Bronchial epithelial cell (primary cell): ENCODE measurements around the gene DLL1. TPM values are rescaled to one million over a fixed set of nuclear protein-coding genes. Genes with fewer than 3 reads are reported as not detected.

ENCODE experiments used
- DNase-seq: peaks from one replicate; pipeline ENCODE4 v3.0.0-alpha.2; 2010; ENCODE audit warnings: low read depth
- FAIRE-seq: peaks from 2 replicates; lab custom pipeline; 2011; peaks lifted over from hg19 to GRCh38; lab: Jason Lieb, UNC
- H3K27me3 ChIP-seq: 2 replicates; pipeline ENCODE4 v1.5.1; 2011; ENCODE audit warnings: low read length; ENCODE audit not compliant: control insufficient read depth, insufficient read depth
- H3K36me3 ChIP-seq: 2 replicates; pipeline ENCODE4 v1.5.1; 2011; ENCODE audit warnings: low read length; ENCODE audit not compliant: control insufficient read depth, insufficient read depth
- H3K4me3 ChIP-seq: 2 replicates; pipeline ENCODE4 v1.5.1; 2011; ENCODE audit warnings: mild to moderate bottlenecking, low read depth, low read length, control low read depth
- total RNA-seq: library from RNA; depleted of rRNA; stranded (reverse); fragments of >200 nt; gene quantifications from 2 replicates; pipeline ENCODE4 v1.2.1, GENCODE V29; 2014
- TF ChIP-seq, protein P1 (sequence below): IDR thresholded peaks from 2 replicates; pipeline ENCODE4 v1.5.1; 2011; ENCODE audit warnings: mild to moderate bottlenecking, moderate library complexity, low read length, control low read depth, inconsistent platforms; ENCODE audit not compliant: insufficient read depth, severe bottlenecking

DLL1 gene
- total RNA-seq, 1 donor from 2014 or later: 4.7 TPM

GRCh38 chr6:170296746-170297575 is 6.1 kb upstream of the DLL1 start:
- DNase-seq (no peak), FAIRE-seq (no peak)
- Histone ChIP-seq H3K4me3 (no peak overlapping the region), H3K36me3 (no peaks in the 10 kb centered on the region), H3K27me3 (peaks cover 2% of the 10 kb centered on the region)
- TF ChIP-seq, protein P1, sequence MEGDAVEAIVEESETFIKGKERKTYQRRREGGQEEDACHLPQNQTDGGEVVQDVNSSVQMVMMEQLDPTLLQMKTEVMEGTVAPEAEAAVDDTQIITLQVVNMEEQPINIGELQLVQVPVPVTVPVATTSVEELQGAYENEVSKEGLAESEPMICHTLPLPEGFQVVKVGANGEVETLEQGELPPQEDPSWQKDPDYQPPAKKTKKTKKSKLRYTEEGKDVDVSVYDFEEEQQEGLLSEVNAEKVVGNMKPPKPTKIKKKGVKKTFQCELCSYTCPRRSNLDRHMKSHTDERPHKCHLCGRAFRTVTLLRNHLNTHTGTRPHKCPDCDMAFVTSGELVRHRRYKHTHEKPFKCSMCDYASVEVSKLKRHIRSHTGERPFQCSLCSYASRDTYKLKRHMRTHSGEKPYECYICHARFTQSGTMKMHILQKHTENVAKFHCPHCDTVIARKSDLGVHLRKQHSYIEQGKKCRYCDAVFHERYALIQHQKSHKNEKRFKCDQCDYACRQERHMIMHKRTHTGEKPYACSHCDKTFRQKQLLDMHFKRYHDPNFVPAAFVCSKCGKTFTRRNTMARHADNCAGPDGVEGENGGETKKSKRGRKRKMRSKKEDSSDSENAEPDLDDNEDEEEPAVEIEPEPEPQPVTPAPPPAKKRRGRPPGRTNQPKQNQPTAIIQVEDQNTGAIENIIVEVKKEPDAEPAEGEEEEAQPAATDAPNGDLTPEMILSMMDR: no peak

DNA sequence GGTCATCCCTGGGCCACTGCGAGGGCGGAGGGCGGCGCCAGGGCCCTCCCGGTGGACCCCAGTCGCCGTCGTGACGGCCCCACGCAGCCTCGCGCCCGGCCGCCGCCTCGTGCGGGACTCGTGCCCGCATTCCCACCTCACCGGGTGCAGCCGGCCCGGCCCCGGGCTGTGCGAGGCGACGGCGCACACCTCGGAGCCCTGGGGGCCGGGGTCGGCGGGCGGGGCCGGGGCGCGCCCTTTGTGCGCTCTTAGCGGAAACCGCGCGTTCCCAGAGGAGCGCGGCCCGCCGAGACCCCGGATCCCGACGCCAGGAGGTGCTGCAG is 5.5 kb upstream of the DLL1 start:
- FAIRE-seq (no peak), DNase-seq (no peak)
- Histone ChIP-seq H3K36me3 (no peaks in the 10 kb centered on the region), H3K4me3 (peak overlapping the region; percentile 51), H3K27me3 (peaks cover 2% of the 10 kb centered on the region)
- TF ChIP-seq, protein P1: no peak

- DNase-seq (peak; percentile 21), FAIRE-seq (no peak)
- Histone ChIP-seq H3K36me3 (no peaks in the 10 kb centered on the region), H3K27me3 (peaks cover 2% of the 10 kb centered on the region), H3K4me3 (peak overlapping the region; percentile 51)
- TF ChIP-seq, protein P1: no peak
Measured at GRCh38 chr6:170295510-170296422, 4.9 kb upstream of the DLL1 start.

GRCh38 chr6:170294813-170295509 is 4.1 kb upstream of the DLL1 start:
- H3K27me3 ChIP-seq: peaks cover 2% of the 10 kb centered on the region
- no peaks in the 10 kb centered on the region for H3K36me3 ChIP-seq
- DNase-seq (no peak), FAIRE-seq (no peak)
- TF ChIP-seq, protein P1: no peak
- H3K4me3 ChIP-seq: peak overlapping the region; percentile 51

GRCh38 chr6:170294298-170294730 is 3.4 kb upstream of the DLL1 start:
- Histone ChIP-seq H3K36me3 (no peaks in the 10 kb centered on the region), H3K4me3 (no peak overlapping the region), H3K27me3 (peaks cover 2% of the 10 kb centered on the region)
- FAIRE-seq (no peak), DNase-seq (no peak)
- TF ChIP-seq, protein P1: no peak
